ENCODE results near the gene C22orf15. TPM values are rescaled to one million over a fixed set of nuclear protein-coding genes. Genes with fewer than 3 reads are reported as not detected.

C22orf15 gene
- polyA plus RNA-seq, 3 donors = 2.2 to 3.7 (median 2.9) TPM

Other genes starting within 250 kb of the C22orf15 start
- gene IGLL1, start 182.7 kb upstream of the C22orf15 start, polyA plus RNA-seq (ENCODE audit: insufficient read length in 3 of 3) = 1 to 10 TPM in 1 of 3 donors, under 1 TPM in 2; 0.61 to 1.4 (median 0.62) TPM
- 1 to 10 TPM; 2.3 to 4.8 (median 2.5) TPM for gene DRICH1, start 130.7 kb upstream of the C22orf15 start, polyA plus RNA-seq (ENCODE audit: insufficient read length in 3 of 3)
- 1 to 10 TPM; 2.5 to 5.7 (median 3.9) TPM for gene RGL4, start 72.0 kb upstream of the C22orf15 start, polyA plus RNA-seq (ENCODE audit: insufficient read length in 3 of 3)
- 1 to 10 TPM; 6.1 to 8.6 (median 7.7) TPM for gene ZNF70, start 11.9 kb upstream of the C22orf15 start, polyA plus RNA-seq (ENCODE audit: insufficient read length in 3 of 3)
- gene VPREB3, start 8.6 kb upstream of the C22orf15 start, polyA plus RNA-seq (ENCODE audit: insufficient read length in 3 of 3) = 1 to 10 TPM in 2 of 3 donors, under 1 TPM in 1; 0.89 to 1.3 (median 1.1) TPM
- gene CHCHD10, start 5.0 kb downstream of the C22orf15 start, polyA plus RNA-seq (ENCODE audit: insufficient read length in 3 of 3) = 100 to 1,000 TPM in 1 of 3 donors, 10 to 100 TPM in 2; 81.4 to 103 (median 91.5) TPM
- gene MMP11, start 9.9 kb downstream of the C22orf15 start, polyA plus RNA-seq (ENCODE audit: insufficient read length in 3 of 3) = 10 to 100 TPM; 15.3 to 21.9 (median 20.0) TPM
- 100 to 1,000 TPM; 171 to 218 (median 181) TPM for gene SMARCB1, start 24.0 kb downstream of the C22orf15 start, polyA plus RNA-seq (ENCODE audit: insufficient read length in 3 of 3)
- 1 to 10 TPM; 4.9 to 6.4 (median 6.3) TPM for gene DERL3, start 76.0 kb downstream of the C22orf15 start, polyA plus RNA-seq (ENCODE audit: insufficient read length in 3 of 3)
- 10 to 100 TPM; 22.8 to 68.3 (median 61.5) TPM for gene SLC2A11, start 94.9 kb downstream of the C22orf15 start, polyA plus RNA-seq (ENCODE audit: insufficient read length in 3 of 3)
- gene MIF, start 131.4 kb downstream of the C22orf15 start, polyA plus RNA-seq (ENCODE audit: insufficient read length in 3 of 3) = 100 to 1,000 TPM; 248 to 398 (median 342) TPM
- gene GSTT2B, start 198.2 kb downstream of the C22orf15 start, polyA plus RNA-seq (ENCODE audit: insufficient read length in 3 of 3) = 10 to 100 TPM; 13.7 to 19.4 (median 14.8) TPM
- gene DDTL, start 203.9 kb downstream of the C22orf15 start, polyA plus RNA-seq (ENCODE audit: insufficient read length in 3 of 3) = 10 to 100 TPM in 2 of 3 donors, 1 to 10 TPM in 1; 6.4 to 13.1 (median 10.8) TPM
- 10 to 100 TPM; 73.9 to 90.9 (median 90.2) TPM for gene DDT, start 211.5 kb downstream of the C22orf15 start, polyA plus RNA-seq (ENCODE audit: insufficient read length in 3 of 3)
- 1 to 10 TPM; 1.0 to 1.9 (median 1.3) TPM for gene GSTT2, start 217.1 kb downstream of the C22orf15 start, polyA plus RNA-seq (ENCODE audit: insufficient read length in 3 of 3)
- gene GSTT4, start 242.5 kb downstream of the C22orf15 start, polyA plus RNA-seq (ENCODE audit: insufficient read length in 3 of 3) = not detected
- gene CABIN1, start 248.3 kb downstream of the C22orf15 start, polyA plus RNA-seq (ENCODE audit: insufficient read length in 3 of 3) = 10 to 100 TPM; 55.6 to 66.7 (median 63.5) TPM

Data from renal pelvis (tissue), 3 donors.